Skeletal muscle cell (primary cell): ENCODE data around the gene CEP89.
"Not testable (repeated sequence)": the region's sequence is repeated elsewhere in the genome, so short reads cannot be mapped to it uniquely, and the experiment has no call there.

Source experiments
- DNase-seq: peaks from one replicate; pipeline ENCODE4 v3.0.0-alpha.2; 2010; ENCODE audit warnings: low read depth
- H3K4me3 ChIP-seq: 2 replicates; pipeline ENCODE4 v1.5.1; 2011; ENCODE audit warnings: low read depth, mild to moderate bottlenecking, control low read depth, low read length, moderate library complexity

CEP89 gene

DNA sequence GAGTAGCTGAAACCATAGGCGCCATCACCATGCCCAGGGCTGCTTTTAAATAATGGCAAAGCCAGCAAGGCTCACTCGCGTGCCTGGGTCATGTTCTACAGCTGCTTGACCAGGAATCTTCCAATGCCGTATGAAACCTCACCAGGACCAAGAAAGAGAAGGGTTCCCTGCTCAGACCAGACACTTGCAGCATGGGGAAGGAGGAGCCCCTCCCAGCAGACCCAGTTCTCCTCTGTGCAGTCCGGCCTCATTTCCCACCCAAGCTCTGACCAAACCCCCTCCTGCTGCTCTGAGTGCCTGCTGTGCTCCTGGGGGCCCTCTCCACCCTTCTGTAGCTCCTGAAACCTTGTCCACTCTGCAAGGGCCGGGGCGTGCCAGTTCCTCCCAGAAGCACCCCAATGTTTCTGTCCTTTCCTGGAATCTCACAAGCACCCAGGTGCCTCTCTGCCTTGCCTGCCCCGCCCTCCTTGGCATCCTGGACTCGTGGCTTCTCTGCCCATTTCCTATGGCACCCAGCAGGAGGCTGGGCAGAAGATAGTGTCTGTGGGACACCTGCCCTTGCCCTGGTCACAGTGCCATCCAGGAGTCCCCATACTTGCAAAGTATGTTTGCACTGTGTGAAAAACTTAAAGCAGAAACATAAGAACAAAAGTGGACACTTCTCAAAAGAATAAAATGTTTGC lies 95.4 kb downstream of the CEP89 start:
- no peak for DNase-seq
- no peak overlapping the region for H3K4me3 ChIP-seq

DNA sequence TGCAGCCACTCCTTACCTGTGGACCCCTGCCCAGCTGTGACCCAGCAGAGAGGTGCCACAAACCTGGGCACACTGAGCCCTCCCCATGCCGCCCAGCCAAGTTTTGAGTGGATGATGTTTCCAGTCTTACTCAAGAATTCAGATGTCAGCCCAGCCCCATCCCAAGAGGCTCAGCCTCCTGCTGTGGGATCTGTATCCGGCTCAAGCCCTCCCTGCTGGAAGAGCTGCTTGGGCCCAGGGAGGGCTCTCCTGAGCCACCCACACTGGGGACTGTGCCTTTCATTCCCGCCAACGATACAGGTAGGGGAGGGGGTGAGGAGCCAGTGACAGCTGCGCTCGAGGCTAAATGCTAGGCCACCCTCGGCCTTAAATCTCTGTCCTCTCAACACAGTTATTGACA lies 96.3 kb downstream of the CEP89 start:
- H3K4me3 ChIP-seq = no peak overlapping the region
- DNase-seq = no peak

DNA sequence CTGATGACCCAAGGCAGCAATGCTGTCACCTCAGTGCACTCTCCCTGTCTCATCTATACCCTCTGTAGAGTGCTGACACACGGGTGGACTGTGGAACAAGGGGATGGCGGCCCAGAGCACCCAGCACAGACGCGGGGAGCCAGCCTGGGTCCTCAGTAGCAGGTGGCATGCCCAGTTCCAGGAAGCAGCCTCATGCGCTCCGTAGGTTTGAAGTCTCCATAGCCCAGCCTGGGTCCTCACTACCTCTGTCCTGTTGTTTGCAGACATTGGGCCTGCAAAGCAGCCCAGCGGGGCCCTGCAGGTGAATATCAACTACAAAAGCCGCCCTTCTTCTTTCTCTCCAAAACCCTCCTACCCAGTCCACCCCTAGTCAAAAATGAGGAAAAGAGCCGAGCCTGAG lies 97.2 kb downstream of the CEP89 start:
- DNase-seq = no peak
- no peak overlapping the region for H3K4me3 ChIP-seq

DNA sequence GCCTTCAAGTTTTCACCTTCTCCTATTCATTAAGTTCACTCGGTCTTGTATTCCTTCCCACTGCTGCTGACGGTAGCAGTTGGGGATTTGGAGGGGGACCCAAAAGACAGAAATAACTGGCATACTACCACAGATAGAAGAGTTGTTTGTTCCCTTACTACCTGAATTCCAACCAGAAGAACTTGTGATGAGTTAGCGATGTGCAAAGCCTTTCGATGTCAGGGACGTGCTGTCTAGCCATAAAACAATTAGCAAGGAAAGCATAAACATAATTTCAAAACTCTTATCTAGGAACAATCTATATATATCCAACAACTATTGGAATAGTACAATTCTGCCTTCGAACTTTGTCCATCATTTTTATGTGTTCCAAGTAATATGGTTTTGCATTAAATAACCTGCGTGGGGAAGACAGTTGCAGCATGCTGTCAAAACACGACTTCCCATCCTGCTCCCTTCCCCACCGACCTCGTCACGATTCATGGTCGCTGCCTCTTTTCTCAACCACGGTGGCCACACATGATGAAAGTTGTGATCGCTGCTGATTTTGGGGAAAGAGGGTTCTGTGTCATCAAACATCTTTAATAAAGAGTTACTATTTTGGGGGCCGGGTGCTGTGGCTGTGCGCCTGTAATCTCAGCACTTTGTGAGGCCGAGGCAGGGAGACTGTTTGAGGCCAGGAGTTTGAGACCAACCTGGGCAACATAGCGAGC lies 98.4 kb downstream of the CEP89 start:
- H3K4me3 ChIP-seq = no peak overlapping the region
- no peak for DNase-seq

DNA sequence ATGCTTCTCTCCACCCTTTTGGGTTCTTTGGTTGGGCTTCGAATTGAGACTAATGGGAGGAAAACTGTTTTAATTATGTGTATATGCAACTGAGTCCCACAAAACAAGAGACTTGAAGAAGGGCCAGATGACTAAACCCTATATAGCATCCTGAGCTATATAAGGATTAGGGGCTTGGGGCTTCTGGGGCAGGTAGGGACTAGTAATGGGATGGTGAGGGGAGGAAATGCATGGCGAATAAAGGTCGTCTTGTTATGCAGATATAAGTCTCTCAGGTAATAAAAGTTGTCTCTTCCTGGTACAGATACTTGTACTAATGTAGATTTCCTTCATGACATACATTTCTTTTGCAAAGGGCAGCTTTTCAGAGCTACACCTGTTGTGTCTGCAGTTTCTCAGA lies 99.4 kb downstream of the CEP89 start:
- no peak overlapping the region for H3K4me3 ChIP-seq
- no peak for DNase-seq

DNA sequence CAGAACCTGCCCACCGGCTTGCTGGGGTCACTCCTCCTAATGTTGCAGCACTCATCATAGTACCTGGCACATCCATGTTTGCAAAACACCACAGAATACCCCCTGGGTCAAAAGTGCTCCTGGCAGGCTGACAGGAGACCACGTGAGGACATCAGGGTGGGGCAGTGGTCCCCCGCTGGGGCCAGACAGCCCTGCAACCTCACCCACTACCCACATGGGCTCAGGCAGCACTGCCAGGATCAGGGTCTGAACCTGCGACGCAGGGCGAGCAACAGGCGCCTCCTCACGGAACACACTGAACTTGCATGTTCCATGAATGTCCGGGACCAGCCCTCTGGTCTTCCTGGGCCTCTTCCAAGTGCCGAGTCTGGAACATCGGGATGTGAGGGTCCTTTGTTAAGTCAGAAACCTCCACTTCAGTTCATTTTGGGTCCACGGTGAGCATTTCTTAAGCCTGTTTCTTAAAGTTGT lies 100.7 kb downstream of the CEP89 start:
- no peak overlapping the region for H3K4me3 ChIP-seq
- no peak for DNase-seq

DNA sequence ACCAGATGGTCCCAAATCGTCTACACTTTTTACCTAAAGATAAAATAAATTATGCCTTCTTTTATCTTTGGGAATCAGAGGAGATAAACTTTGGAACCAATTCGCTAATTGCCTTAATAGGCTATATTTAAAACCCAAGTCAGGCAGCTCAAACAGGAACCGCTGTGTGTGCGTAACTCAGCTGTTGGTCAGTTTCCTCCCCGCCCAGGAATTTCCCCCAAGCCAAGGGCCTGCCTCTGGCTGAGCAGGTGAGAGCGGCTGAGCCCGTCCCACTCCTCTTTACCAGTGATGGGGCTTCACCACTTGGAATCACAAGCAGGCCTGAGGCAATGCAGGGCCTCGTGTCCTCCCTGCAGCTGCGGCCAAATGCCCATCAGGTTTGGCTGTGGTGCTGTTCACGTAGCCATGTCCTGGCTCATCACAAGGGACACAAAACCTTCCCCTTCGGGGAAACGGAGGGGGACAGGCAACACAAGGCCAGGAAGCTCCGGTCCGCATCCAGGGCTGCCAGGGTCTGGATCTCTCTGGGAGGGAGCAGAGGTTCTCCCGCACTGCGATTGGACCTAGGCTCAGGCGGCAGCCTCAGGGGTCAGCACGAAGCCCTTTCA lies 101.7 kb downstream of the CEP89 start:
- H3K4me3 ChIP-seq = no peak overlapping the region
- no peak for DNase-seq

DNA sequence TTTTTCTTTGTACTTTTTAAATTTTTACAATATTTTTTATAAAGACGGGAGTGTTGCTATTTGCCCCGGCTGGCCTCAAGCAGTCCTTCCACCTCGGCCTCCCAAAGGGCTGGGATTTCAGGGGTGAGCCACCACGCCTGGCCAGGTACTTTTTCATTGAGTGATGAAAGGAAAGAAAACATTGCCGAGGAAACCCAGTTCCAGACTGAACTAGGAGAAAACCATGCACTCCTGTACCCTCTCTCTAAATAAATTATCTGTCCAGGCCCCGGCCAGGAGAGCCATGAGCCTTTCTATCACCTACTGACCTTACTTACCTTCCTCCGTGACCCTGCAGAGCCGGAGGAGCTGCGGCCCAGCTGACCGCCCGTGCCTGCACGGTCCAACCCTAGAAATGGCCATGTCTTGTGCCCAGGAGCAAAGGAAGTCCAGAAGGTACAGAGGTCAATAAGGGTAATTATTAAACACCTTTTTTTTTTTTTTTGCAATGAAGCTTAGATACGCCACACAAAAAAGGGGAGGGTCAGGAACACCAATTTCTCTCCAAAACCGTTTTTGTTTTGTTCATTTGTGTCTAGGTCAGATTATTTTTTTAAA lies 102.3 kb downstream of the CEP89 start, which contains the start of gene SLC7A9:
Gene SLC7A9, minus strand, starts transcription at position 399 of the 597 bp plus-strand sequence. CDS start 1,233 bp downstream, outside the sequence.
- H3K4me3 ChIP-seq = no peak within 1 kb of the TSS

DNA sequence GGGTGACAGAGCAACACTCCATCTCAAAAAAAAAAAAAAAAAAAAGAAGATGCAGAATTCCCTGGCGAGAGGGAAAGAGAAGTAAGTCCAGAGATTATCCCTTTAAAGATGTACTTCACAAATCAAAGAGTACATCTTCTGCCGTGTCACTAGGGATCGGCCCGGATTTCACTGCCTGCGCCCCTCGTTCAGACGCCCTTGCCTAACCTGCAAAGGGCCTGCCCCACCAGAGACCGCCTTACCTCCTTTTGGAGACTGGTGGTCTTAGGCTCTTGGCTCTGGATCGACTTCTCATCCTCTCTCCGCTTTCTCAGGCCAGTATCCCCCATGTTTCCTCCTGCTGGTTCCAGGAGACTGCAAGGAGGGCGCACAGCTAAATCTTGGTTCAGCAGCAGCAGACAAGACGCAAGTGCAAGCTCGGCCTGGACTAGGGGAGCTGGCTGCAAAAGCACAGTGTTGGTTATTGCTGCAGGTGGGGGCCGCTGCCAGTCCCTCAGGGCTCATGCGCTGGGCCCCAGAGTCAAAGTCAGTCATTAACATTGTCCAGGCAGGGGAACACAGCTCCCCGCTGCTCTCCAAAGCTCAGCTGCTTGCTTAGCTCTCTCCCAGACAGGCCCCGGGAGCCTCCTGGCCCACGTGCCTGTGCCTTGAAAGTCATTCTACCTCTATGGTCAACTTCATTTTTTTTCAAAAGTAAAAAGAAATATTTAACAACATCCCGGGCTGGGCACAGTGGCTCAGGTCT lies 103.4 kb downstream of the CEP89 start:
- DNase-seq = no peak
- no peak overlapping the region for H3K4me3 ChIP-seq

More for the DNA sequence above, 102.3 kb downstream of the CEP89 start, which contains the start of gene SLC7A9:
- DNase-seq = no peak

DNA sequence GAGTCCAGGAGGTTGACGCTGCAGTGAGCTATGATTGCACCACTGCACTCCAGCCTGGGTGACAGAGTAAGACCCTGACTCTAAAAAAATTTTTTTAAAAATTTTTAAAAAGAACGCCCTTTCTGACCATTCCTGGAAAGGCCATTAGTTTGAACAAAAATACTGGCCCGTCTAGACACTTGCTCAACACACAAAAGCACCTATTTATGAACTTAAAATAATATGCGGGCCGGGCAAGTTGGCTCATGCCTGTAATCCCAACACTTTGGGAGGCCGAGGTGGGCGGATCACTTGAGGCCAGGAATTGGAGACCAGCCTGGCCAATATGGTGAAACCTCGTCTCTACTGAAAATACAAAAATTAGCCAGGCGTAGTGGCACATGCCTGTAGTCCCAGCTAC lies 104.3 kb downstream of the CEP89 start:
- H3K4me3 ChIP-seq, DNase-seq: not testable (repeated sequence)

DNA sequence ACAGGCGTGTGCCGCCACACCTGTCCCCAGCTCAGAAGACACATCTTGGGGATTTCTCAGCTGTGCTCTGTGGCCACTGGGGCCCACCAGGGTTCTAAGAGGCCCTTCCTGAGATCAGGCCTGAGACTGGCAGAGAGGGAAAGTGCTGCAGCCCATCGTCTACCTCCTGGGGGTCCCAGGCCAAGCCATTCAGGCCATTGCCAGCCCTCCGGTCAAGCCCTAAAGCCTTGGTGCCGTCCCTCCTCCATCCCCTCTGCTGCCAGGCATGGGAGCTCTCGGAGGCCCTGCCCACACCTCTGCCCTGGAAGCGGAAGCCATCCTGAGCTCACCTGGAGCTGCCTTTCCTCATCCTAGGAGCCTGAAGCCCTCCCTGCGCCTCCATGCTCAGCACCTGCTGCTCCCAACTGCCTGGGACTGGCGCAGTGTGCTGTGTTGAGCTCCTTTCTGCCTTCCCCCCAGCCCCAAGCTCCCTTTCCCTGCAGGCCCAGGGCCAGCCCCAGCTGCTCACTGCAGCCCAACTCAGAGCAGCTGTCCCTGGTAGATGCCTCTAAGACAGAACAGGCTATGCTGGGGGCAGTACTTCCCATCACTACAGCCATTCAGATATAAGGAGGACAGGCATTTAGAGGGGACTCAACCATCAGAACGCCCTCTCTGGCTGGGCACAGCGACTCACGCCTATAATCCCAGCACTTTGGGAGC lies 105.0 kb downstream of the CEP89 start:
- no peak for DNase-seq
- H3K4me3 ChIP-seq = no peak overlapping the region

DNA sequence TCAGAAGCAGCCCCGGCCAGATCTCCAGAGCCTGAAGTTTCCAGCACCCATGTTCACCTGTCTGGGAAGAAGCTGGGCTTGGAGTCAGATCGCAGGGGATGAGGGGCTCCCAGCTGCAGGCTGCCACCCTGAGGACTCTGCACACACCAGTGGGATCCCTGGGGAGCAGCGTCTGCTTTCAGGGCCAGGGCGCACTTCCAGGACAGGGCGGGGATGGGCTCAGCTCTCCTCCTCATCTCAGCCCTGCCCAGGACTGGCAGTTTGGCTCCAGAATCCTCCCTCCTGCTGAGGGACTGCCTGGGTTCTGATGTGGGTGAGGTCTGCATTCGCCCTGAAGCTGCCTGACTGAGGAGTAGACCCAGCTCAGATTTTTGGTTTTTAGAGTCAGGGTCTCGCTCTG lies 105.7 kb downstream of the CEP89 start:
- H3K4me3 ChIP-seq = no peak overlapping the region
- no peak for DNase-seq

DNA sequence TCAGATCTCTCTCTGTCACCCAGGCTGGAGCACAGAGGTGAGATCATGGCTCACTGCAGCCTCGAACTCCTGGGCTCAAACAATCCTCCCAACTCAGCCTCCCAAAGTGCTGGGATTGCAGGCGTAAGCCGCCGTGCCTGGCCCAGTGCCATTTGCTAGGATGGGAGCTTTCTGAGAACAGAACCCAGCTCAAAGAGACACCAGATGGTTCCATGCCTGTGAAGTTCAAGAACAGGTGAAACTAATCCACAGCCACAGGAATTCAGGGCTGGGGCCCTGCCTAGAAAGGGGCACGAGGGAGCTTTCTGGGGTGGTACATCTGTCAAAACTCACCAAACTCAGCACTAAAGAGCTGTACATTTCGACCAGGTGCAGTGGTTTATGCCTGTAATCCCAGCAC lies 106.4 kb downstream of the CEP89 start:
- no peak for DNase-seq
- H3K4me3 ChIP-seq = no peak overlapping the region

DNA sequence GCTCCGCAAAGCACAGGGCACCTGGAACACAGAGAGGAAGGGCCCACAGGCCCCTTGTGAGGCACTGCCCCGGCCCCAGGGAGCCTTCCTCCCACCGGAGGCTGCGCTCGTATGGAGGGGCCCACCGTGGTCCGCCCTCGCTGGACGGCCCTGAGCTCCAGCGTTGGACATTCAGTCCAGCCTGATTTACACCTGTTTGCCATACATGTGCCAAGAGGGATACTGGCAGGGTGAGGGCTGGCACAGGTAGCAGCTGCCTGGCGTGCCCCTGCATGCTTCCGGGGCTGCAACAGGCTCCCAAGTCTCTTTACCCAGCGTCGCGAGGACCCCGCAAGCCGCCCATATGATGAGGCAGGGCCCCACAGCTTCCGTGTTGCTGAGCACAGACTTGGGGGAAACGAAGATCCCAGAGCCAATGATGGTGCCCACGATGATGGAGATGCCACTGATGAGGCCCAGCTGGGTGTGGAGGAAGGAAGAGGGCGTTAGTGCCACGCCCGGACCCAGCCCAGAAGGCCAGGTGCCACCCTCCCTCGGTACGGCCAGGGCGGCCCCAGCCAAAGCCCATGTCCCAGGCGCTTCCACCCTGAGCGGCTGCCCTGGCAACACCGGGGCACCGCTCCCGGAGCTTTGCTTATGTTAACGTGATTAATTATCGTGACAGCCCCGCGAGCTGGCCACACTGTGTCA lies 107.3 kb downstream of the CEP89 start:
- no peak for DNase-seq
- H3K4me3 ChIP-seq = no peak overlapping the region

DNA sequence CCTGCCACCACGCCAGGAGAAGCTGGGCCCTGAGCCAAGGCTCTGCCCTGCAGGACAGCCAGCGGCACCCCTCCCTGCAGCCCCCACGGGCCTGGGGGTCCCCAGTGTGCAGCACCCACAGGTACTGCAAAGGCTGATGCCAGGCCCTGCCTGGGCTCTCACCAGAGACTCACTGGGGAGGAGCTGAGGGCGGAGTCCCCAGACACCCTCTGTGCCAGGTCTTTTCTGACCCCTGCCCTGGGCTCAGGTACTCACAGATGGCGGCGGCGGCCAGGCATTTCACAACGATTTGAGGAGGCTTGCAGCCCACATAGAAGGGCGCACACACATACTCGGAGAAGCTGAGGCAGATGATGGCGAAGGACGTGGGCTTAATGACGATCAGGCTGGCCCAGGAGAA lies 107.9 kb downstream of the CEP89 start:
- no peak for DNase-seq
- H3K4me3 ChIP-seq = no peak overlapping the region

DNA sequence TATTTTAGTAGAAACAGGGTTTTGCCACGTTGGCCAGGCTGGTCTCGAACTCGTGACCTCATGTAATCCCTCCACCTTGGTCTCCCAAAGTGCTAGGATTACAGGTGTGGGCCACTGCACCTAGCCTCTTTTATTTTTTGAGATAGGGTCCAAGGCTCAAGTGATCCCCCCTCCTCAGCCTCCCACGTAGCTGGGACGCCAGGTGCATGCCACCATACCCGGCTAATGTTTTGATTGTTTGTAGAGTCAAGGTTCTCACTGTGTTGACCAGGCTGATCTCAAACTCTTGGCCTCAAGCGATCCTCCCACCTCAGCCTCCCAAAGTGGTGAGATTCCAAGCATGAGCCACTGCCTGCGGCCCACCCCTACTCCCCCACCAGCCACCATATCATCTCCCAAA lies 108.5 kb downstream of the CEP89 start:
- H3K4me3 ChIP-seq = no peak overlapping the region

DNA sequence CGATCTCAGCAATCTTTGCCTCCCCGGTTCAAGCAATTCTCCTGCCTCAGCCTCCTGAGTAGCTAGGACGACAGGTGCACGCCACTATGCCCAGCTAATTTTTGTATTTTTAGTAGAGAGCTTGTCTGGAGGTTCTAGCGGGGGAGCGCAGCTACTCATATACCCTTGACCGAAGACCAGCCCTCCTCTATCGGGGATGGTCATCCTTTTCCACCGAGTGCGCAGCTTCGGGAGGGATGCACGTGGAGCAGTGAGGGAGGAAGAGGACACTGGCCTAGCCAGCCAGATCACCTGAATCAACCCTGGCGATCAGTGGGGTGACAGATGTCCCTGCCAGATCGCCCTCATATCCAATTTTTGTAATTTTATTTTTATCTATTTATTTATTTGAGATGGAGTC lies 109.0 kb downstream of the CEP89 start:
- DNase-seq = no peak
- H3K4me3 ChIP-seq = no peak overlapping the region

More for the DNA sequence above, 108.5 kb downstream of the CEP89 start:
- DNase-seq = no peak

DNA sequence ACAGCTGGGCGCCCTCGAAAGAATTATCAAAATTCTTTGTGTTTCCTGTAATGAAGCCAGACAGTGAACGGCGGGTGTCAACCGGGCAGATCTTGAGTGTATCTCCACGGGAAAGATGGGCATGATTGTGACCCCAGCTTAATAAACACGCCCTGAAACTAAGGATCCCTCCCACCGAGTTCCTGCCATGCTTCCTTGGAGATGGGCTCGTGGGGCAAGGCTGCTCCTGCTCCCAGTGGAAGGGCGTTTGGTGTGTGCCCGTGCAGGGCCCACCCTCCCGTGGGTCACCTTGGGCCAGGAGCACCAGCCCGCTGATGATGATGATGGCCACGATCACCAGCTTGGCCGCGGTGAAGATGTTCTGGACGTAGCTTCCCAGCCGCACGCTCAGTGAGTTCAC lies 109.6 kb downstream of the CEP89 start:
- no peak for DNase-seq
- no peak overlapping the region for H3K4me3 ChIP-seq
